Chondrocyte (in vitro differentiated cells): Measurements from ENCODE around the gene PDIA3. TPM values are rescaled to one million over a fixed set of nuclear protein-coding genes. Genes with fewer than 3 reads are reported as not detected.

Experiments used
- microRNA-seq: library from miRNA; unstranded; fragments of <30 nt; microRNA quantifications from one replicate; pipeline ENCODE4 v1.2.0, GENCODE V29; 2020; ENCODE audit warnings: borderline number of aligned reads
- total RNA-seq: library from RNA; stranded (reverse); gene quantifications from 3 replicates; pipeline ENCODE4 v1.2.1, GENCODE V29; 2021

PDIA3 gene
- total RNA-seq, 1 donor from 2014 or later: 532 TPM

Small RNA genes within 50 kb of the gene (microRNA-seq; reads per million reads assigned to microRNA genes)
- gene MIR1282: not detected

Other genes with a start within 250 kb of the PDIA3 start
- gene MAP1A, start 228.8 kb upstream of the PDIA3 start, total RNA-seq: 95.3 to 99.9 TPM (median 96.3 TPM) in 3 replicates
- gene PPIP5K1, start 156.2 kb upstream of the PDIA3 start, total RNA-seq: 30.4 to 39.4 TPM (median 31.6 TPM) in 3 replicates
- not detected in 3 replicates for gene CKMT1B, start 152.4 kb upstream of the PDIA3 start, total RNA-seq
- gene STRC, start 127.6 kb upstream of the PDIA3 start, total RNA-seq: 0.20 to 0.87 TPM (median 0.85 TPM) in 3 replicates
- 1.6 to 3.6 TPM (median 3.1 TPM) in 3 replicates for gene CATSPER2, start 97.6 kb upstream of the PDIA3 start, total RNA-seq
- not detected in 3 replicates for gene CKMT1A, start 52.6 kb upstream of the PDIA3 start, total RNA-seq
- 3.3 to 8.6 TPM (median 3.6 TPM) in 3 replicates for gene ELL3, start 30.5 kb downstream of the PDIA3 start, total RNA-seq
- gene SERF2, start 45.9 kb downstream of the PDIA3 start, total RNA-seq: 1,300 to 1,502 TPM (median 1,498 TPM) in 3 replicates
- gene SERINC4, start 53.8 kb downstream of the PDIA3 start, total RNA-seq: not detected in 3 replicates
- gene HYPK, start 54.2 kb downstream of the PDIA3 start, total RNA-seq: 7.9 to 26.1 TPM (median 9.9 TPM) in 3 replicates
- gene MFAP1, start 78.3 kb downstream of the PDIA3 start, total RNA-seq: 26.2 to 35.0 TPM (median 26.3 TPM) in 3 replicates
- 6.1 to 15.3 TPM (median 6.6 TPM) in 3 replicates for gene WDR76, start 80.6 kb downstream of the PDIA3 start, total RNA-seq